Lower leg skin (tissue), 3 donors: ENCODE data around the gene TNN.

ENCODE experiments used
- POLR2A ChIP-seq, 2 donors: fragments of 450-650 bp; IDR thresholded peaks; one replicate each; pipeline ENCODE4 v1.6.1; 2016 to 2017; ENCODE audit warnings: antibody characterized with exemption in 2 of 2, mild to moderate bottlenecking in 1 of 2, moderate library complexity in 1 of 2
- TF ChIP-seq, protein P1 (sequence below), 3 donors: fragments of 450-650 bp; IDR thresholded peaks; one replicate each; pipeline ENCODE4 v1.5.1; 2016; ENCODE audit warnings: antibody characterized with exemption in 3 of 3, mild to moderate bottlenecking in 3 of 3, moderate library complexity in 2 of 3

GRCh38 chr1:175169286-175170018 is 101.8 kb downstream of the TNN start:
- TF ChIP-seq, protein P1, sequence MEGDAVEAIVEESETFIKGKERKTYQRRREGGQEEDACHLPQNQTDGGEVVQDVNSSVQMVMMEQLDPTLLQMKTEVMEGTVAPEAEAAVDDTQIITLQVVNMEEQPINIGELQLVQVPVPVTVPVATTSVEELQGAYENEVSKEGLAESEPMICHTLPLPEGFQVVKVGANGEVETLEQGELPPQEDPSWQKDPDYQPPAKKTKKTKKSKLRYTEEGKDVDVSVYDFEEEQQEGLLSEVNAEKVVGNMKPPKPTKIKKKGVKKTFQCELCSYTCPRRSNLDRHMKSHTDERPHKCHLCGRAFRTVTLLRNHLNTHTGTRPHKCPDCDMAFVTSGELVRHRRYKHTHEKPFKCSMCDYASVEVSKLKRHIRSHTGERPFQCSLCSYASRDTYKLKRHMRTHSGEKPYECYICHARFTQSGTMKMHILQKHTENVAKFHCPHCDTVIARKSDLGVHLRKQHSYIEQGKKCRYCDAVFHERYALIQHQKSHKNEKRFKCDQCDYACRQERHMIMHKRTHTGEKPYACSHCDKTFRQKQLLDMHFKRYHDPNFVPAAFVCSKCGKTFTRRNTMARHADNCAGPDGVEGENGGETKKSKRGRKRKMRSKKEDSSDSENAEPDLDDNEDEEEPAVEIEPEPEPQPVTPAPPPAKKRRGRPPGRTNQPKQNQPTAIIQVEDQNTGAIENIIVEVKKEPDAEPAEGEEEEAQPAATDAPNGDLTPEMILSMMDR (IDR thresholded peaks at IDR 0.05) = no peak
- TF ChIP-seq POLR2A (IDR thresholded peaks at IDR 0.05) = no peak
